Activated CD4-positive, alpha-beta memory T cell treated with anti-CD3 and anti-CD28 coated beads, Interleukin-2, amount 10 ng/mL, durations not matched to agents 7 days and 5 days (primary cell): ENCODE results near the gene PPM1F. TPM values are rescaled to one million over a fixed set of nuclear protein-coding genes. Genes with fewer than 3 reads are reported as not detected.
A peak's percentile ranks its signal among the peaks of the same experiment; 100 is the strongest.

Experiments used
- CTCF ChIA-PET: fragments of 350-600 bp; sonication (Branson Sonifier 250); formaldehyde crosslinking; loops from one replicate; lab custom pipeline; 2021; ENCODE audit warnings: antibody characterized with exemption, inconsistent platforms; lab: Charles Lee
- POLR2A ChIA-PET: fragments of 350-600 bp; sonication (Branson Sonifier 250); formaldehyde crosslinking; loops from one replicate; lab custom pipeline; 2021; ENCODE audit warnings: antibody characterized with exemption; lab: Charles Lee
- DNase-seq: peaks from one replicate; pipeline ENCODE4 v3.0.0-alpha.2; 2020
- H3K27ac Mint-ChIP-seq: one replicate; pipeline ENCODE4 v1.8.0; 2021; ENCODE audit warnings: mild to moderate bottlenecking, mixed read lengths
- H3K27me3 Mint-ChIP-seq: one replicate; pipeline ENCODE4 v1.8.0; 2021; ENCODE audit warnings: mixed read lengths
- H3K36me3 Mint-ChIP-seq: one replicate; pipeline ENCODE4 v1.8.0; 2021; ENCODE audit warnings: low read depth, mixed read lengths
- H3K4me1 Mint-ChIP-seq: one replicate; pipeline ENCODE4 v1.8.0; 2021; ENCODE audit warnings: mixed read lengths
- H3K4me3 Mint-ChIP-seq: one replicate; pipeline ENCODE4 v1.8.0; 2021; ENCODE audit warnings: mild to moderate bottlenecking, mixed read lengths
- H3K9me3 Mint-ChIP-seq: one replicate; pipeline ENCODE4 v1.8.0; 2021; ENCODE audit warnings: mixed read lengths
- total RNA-seq, 2 experiments: library from RNA; stranded (reverse); gene quantifications; one replicate each; pipeline ENCODE4 v1.2.3, GENCODE V29; 2021

Gene PPM1F
- total RNA-seq, 2 experiments from 2014 or later, result 11.9 to 12.5 TPM

DNA sequence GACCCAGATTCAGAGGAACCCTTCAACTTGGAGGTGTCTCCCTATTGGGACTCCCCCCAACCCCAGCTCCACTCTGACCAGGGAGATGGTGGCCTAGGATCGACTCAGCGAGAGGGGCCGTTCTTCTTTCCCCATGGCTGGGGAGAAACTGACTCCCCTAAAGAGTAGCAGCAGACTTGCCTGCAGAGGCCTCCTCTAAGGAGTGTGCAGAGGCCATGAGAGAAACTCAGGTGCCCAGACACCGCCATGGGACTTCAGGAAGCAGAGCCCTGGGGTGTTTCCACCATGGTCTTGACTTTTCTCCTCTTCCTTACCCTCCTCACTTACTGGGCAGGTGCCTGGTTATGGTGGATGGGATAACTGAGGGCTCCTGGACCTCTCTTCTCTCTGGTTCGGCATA is 32.6 kb upstream of the PPM1F start:
- no peak overlapping the region for H3K27ac Mint-ChIP-seq
- DNase-seq, result no peak
- peaks cover 21% of the 10 kb centered on the region for H3K4me1 Mint-ChIP-seq
- CTCF ChIA-PET, result no interaction called here
- no peaks in the 10 kb centered on the region for H3K9me3 Mint-ChIP-seq
- no peak overlapping the region for H3K4me3 Mint-ChIP-seq
- H3K36me3 Mint-ChIP-seq, result no peaks in the 10 kb centered on the region
- H3K27me3 Mint-ChIP-seq, result peaks cover 4% of the 10 kb centered on the region
- POLR2A ChIA-PET, result no interaction called here

DNA sequence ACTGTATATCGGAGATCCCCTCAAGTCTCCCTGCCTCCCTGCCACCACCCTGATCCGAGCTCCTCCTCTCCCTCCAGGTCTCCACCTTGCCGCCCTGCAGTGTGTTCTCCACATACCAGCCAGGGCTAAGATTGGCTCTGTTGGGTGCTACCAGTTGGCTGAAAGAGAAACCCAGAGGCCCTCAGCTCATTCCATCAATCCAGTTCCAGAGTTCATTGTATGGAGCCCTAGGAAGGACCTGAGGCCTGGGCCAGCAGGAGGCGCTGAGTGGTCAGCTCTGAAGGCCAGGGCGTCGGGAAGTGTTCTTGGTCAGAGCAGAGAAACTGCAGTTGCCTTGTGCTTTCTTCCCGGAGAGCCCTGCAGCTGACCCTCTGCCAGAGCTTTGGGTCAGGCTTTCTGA is 32.1 kb upstream of the PPM1F start:
- H3K27me3 Mint-ChIP-seq, result peaks cover 4% of the 10 kb centered on the region
- peaks cover 24% of the 10 kb centered on the region for H3K4me1 Mint-ChIP-seq
- H3K4me3 Mint-ChIP-seq, result no peak overlapping the region
- no peaks in the 10 kb centered on the region for H3K36me3 Mint-ChIP-seq
- no peaks in the 10 kb centered on the region for H3K9me3 Mint-ChIP-seq
- DNase-seq, result no peak
- CTCF ChIA-PET, result no interaction called here
- no peak overlapping the region for H3K27ac Mint-ChIP-seq
- POLR2A ChIA-PET, result no interaction called here

DNA sequence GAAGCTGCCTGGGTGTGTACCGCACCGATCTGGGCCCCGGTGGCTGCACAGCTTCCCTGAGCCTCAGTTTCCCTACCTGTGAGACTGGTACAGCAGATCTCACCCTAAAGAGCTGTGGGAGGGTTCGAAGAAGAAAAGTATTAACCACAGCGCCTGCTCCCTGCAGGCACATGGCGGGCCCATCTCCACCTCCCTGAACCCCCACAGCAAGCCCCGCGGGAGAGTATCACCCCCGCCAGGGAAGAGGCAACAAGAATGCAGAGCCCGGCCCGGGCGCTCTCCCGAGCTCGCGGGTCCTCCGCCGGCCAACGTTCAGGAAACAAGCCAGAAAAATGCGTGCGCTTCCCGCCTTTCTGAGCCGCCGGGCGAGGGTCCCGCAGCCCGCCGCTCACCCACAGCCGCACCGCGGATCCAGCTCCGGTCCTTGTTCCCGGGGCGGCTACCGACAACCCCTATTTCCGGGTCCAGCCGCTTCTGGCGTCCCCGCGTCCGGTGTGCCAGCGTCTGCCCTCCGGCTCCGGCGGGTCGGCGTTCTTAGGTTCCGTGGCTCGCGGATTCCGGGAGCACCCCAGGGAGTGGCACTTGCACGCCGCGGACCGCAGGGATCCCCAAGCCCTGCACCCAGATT is 29.8 kb upstream of the PPM1F start, which contains the start of gene TOP3B:
Gene TOP3B (minus strand): TSS at position 450 of the 628 bp plus-strand sequence. CDS start 7,078 bp downstream, outside the sequence.
- Mint-ChIP-seq H3K27ac (peak within 1 kb of the TSS; percentile 72), H3K36me3 (peaks cover 8% of the 10 kb centered on the region), H3K9me3 (no peaks in the 10 kb centered on the region), H3K4me1 (peaks cover 29% of the 10 kb centered on the region), H3K27me3 (no peaks in the 10 kb centered on the region), H3K4me3 (peak within 1 kb of the TSS; percentile 87)
- ChIA-PET CTCF (interaction anchor here (0.9 to 3.2 kb wide), 5 partner anchors 11 to 53 kb away, joined by 3 to 38 read pairs (median 4); partner anchors contain the start of gene PPM1F), POLR2A (interaction anchor here (1.2 to 2.3 kb wide), 5 partner anchors 10 to 316 kb away, joined by 3 to 14 read pairs (median 4); partner anchors contain the start of gene PPIL2)
- peak; percentile 85 for DNase-seq

DNA sequence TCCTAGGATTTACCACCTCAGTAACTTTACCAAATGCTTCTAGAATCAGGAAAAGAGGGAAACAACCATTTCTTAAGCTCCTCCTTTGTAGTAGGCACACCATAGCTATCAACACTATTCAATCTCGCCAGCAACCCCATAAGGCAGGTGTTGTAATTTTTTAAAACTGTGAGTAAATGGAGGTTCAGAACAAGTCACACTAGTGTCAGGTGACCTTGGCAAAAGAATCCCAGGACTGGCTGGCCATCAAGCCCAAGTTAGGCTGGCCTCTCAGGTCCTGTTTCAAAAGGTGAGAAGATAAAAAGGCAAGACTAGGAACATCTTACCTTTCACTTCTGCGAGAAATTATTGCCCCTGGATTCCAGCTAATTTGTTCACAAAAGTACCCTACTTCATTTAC is 29.2 kb upstream of the PPM1F start:
- Mint-ChIP-seq H3K4me1 (peaks cover 29% of the 10 kb centered on the region), H3K36me3 (peaks cover 8% of the 10 kb centered on the region), H3K27ac (peak overlapping the region; percentile 72), H3K27me3 (no peaks in the 10 kb centered on the region), H3K4me3 (peak overlapping the region; percentile 87), H3K9me3 (no peaks in the 10 kb centered on the region)
- DNase-seq, result no peak
- POLR2A ChIA-PET, result interaction anchor here (1.2 to 2.3 kb wide), 5 partner anchors 9 to 316 kb away, joined by 3 to 14 read pairs (median 4); partner anchors contain the start of gene PPIL2
- CTCF ChIA-PET, result interaction anchor here (0.9 to 3.2 kb wide), 5 partner anchors 10 to 52 kb away, joined by 3 to 38 read pairs (median 4); partner anchors contain the start of gene PPM1F

DNA sequence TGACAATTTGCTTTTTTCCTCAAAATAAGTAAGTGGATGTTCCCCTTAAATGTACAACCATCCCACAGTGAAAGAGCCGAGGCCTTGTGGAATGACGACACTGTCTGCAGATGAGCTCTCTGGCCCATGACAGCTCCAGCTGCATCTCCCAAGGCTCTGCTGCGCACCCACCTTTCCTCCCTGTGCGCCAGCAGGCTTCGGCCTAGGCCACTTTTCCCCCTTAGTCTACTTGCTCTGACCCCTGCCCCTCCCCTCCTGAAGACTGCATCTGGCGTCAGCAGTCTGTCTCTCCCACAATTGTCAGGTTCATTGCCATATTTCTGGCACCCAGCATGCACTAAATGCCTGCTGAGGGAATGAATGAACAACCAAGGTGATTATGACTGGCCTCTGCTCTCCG is 27.9 kb upstream of the PPM1F start:
- Mint-ChIP-seq H3K4me1 (peaks cover 29% of the 10 kb centered on the region), H3K9me3 (no peaks in the 10 kb centered on the region), H3K36me3 (peaks cover 11% of the 10 kb centered on the region), H3K4me3 (no peak overlapping the region), H3K27ac (no peak overlapping the region), H3K27me3 (no peaks in the 10 kb centered on the region)
- ChIA-PET POLR2A (interaction anchor here (2.1 to 2.3 kb wide), 2 partner anchors 8 to 15 kb away, joined by 6 to 14 read pairs; no protein-coding TSS in a partner anchor), CTCF (interaction anchor here (0.7 to 3.2 kb wide), 2 partner anchors 9 to 351 kb away, joined by 3 to 38 read pairs; no protein-coding TSS in a partner anchor)
- DNase-seq, result no peak

DNA sequence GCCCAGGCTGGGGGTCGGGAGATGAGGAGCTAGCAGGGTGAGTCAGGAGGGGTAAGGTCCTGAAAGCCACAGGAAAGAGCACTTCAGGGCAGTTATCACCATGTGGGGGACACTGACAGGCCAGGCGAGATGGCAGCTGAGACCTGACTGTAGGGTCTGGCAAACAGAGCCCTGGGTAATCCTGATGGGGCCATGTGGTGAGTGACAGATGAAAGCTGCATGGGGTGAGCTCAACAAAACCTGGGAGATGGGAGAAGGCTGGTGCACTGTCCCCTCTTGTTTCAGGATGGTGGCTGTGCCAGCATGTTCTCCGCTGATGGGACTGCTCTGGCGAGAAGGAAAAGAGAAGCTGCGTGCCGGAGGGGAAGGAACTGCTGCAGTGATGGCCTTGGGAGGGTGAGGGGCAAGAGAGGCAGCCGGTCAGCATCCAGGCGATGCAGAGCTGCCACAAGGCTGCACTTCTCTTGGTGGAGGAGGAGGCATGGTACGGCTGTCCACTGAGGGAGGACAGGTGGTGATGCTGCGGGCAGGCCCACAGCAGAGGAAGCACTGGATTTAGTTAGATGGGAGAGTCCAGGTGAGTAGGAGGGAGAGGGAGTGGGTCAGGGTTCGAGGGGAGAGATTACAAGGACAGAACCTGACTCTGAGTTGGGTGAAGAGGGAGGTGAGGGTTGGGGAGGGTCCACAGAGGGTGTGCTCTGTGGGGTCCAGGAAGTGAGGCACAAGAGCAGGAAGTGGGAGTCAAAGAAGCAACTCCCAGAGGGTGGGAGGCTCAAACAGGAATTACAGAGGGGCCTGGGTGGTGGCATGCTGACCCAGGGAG is 26.1 kb upstream of the PPM1F start:
- Mint-ChIP-seq H3K27me3 (no peaks in the 10 kb centered on the region), H3K36me3 (peaks cover 24% of the 10 kb centered on the region), H3K27ac (no peak overlapping the region), H3K4me1 (peaks cover 29% of the 10 kb centered on the region), H3K4me3 (no peak overlapping the region), H3K9me3 (no peaks in the 10 kb centered on the region)
- CTCF ChIA-PET, result no interaction called here
- POLR2A ChIA-PET, result no interaction called here
- no peak for DNase-seq

DNA sequence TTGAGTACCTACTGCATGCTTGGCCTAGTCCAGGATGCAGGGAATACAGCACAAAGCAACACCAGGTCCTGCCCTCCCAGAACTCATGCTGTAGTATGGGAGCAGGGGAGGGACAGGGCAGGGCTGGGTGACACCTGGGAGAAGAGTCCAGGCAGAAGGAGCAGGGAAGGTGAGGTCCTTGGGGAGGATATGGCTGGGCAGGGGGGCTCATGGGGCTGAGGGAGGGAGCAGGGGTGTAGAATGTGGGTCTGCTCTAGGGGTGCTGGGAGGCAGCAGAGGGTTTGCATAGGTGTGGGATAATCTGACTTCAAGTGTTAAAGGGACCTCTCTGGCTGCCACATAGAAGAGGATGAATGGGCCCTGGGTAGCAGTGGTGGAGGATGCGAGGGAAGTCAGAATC is 25.2 kb upstream of the PPM1F start:
- Mint-ChIP-seq H3K36me3 (peaks cover 29% of the 10 kb centered on the region), H3K4me1 (peaks cover 29% of the 10 kb centered on the region), H3K27me3 (no peaks in the 10 kb centered on the region), H3K9me3 (no peaks in the 10 kb centered on the region), H3K4me3 (no peak overlapping the region), H3K27ac (no peak overlapping the region)
- DNase-seq, result no peak
- CTCF ChIA-PET, result interaction anchor here (0.7 kb wide), 2 partner anchors 217 to 1348 kb away, joined by 3 to 4 read pairs; no protein-coding TSS in a partner anchor
- POLR2A ChIA-PET, result no interaction called here

DNA sequence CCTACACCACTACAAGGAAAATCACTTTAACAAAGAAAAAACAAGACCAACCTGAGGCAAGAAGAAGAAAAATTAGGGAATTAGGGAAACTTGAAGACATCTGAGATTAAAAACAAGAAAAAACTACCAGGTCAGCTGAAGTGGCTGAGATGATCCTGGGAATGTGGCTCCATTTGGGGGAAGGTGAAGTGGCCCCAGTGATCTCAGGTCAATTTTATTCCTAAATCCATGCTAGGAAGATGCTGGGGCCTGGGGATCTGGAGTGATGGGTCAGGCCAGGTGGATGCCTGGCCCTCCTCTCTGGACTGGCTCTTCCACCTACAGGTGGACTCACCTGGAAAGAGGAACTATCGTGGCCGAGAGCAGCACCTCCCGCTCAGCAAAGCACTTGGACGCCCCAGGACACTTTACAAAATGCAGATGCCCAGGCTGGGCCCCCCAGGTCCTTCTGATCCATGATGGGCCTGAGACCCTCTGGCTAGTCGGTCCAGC is 23.3 kb upstream of the PPM1F start:
- Mint-ChIP-seq H3K36me3 (peaks cover 40% of the 10 kb centered on the region), H3K27ac (no peak overlapping the region), H3K4me3 (no peak overlapping the region), H3K4me1 (peaks cover 12% of the 10 kb centered on the region), H3K9me3 (no peaks in the 10 kb centered on the region), H3K27me3 (no peaks in the 10 kb centered on the region)
- DNase-seq, result no peak
- CTCF ChIA-PET, result no interaction called here
- POLR2A ChIA-PET, result no interaction called here

DNA sequence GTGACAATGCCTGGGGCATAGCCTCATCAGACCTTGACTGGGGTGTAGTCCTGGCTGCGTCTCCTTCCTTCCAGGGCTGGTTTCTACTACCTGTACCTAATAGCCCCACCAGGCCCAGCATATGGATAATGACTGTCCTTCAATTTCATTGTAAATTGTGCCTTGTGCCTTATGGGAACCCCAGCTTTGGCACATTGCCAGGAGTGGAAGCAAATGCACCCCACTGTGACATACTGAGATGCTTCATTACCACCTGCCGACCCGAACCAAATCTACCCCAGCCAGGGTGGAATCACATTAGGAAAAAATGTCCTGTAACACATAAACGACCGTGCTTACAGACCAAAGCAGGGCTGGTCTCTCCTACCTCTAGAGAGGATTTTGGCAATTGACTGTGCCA is 22.6 kb upstream of the PPM1F start:
- ChIA-PET POLR2A (no interaction called here), CTCF (no interaction called here)
- Mint-ChIP-seq H3K4me3 (no peak overlapping the region), H3K27me3 (no peaks in the 10 kb centered on the region), H3K27ac (no peak overlapping the region), H3K36me3 (peaks cover 44% of the 10 kb centered on the region), H3K4me1 (peaks cover 7% of the 10 kb centered on the region), H3K9me3 (no peaks in the 10 kb centered on the region)
- DNase-seq, result no peak

DNA sequence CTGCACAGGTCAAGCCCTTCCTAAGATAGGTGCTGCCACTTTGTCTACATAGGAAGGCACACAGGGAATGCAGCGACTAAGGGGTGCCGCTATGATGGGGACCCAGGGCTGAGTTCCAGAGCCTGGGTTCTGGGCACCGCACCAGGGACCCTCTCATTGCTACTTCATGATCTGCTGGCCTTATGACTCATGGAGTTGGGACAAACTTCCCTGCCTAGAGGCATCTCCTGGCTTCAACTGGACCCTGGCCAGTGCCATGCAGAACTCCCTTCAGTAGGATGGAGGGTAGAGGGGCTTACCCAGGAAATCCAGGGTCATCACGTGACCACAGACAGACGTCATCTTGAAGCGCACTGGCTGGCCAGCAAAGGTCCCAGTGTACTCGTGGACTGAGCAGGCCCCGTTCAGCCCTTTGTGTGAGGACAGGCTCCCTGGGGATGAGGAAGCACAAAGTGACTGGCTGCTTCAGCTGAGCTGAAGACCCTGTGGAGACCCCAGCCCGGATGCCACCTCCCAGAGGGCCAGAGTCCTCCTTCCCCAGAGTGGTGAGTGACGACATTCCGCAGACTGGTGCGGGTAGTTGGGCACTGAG is 21.5 kb upstream of the PPM1F start:
- Mint-ChIP-seq H3K4me1 (peaks cover 4% of the 10 kb centered on the region), H3K9me3 (no peaks in the 10 kb centered on the region), H3K27ac (no peak overlapping the region), H3K27me3 (no peaks in the 10 kb centered on the region), H3K4me3 (no peak overlapping the region), H3K36me3 (peaks cover 47% of the 10 kb centered on the region)
- DNase-seq, result no peak
- CTCF ChIA-PET, result no interaction called here
- POLR2A ChIA-PET, result no interaction called here

DNA sequence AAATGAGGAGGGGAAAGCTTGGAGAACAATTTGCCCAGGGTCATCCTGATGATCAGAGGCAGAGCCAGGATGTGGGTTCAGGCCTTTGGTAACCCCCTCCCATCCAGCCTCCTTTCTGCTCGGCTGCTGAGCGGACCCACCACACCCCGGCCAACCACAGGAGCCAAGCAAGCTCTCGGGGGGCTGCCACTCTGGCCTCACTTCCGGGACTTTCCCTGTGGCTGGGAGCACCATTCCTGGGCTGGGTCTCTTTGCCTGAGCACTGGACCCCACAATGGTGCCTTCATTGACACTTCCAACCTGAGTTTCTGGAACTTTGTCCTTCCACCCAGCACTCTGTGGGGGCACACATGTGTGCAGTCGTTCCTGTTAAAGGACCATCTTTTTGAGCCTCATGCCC is 20.2 kb upstream of the PPM1F start:
- Mint-ChIP-seq H3K36me3 (peaks cover 49% of the 10 kb centered on the region), H3K4me3 (no peak overlapping the region), H3K4me1 (no peaks in the 10 kb centered on the region), H3K27ac (no peak overlapping the region), H3K27me3 (no peaks in the 10 kb centered on the region), H3K9me3 (no peaks in the 10 kb centered on the region)
- POLR2A ChIA-PET, result interaction anchor here (0.9 to 2.3 kb wide), 3 partner anchors 9 to 237 kb away, joined by 3 to 14 read pairs (median 4); partner anchors contain the start of genes PPM1F and TOP3B
- no peak for DNase-seq
- CTCF ChIA-PET, result interaction anchor here (0.9 to 2.7 kb wide), 13 partner anchors 9 to 368 kb away, joined by 3 to 38 read pairs (median 3); partner anchors contain the start of genes PPM1F and TOP3B

DNA sequence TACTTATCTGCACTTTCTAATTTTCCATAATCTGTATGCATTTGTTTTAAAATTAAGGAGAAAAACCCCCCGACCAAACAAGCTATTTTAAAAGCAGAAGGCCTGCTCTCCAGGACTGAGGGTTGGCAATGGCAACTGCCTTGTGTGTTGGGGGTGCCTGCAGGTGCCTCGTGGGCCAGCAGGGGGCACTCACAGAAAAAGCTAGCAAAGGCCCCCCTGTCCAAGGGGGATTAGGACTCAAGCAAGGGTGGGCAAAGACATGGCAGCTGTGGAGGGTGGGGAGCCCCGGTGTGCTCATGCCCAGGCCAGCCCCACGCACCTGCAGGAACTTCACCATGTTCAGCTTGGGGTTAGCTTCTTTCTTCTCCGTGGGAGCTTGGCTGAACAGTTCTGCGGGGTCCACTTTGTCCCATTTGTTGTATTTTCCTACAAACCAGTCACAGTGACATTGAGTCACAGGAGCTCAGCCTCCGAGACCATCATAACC is 19.7 kb upstream of the PPM1F start:
- Mint-ChIP-seq H3K4me3 (no peak overlapping the region), H3K27me3 (no peaks in the 10 kb centered on the region), H3K4me1 (no peaks in the 10 kb centered on the region), H3K36me3 (peaks cover 53% of the 10 kb centered on the region), H3K27ac (no peak overlapping the region), H3K9me3 (no peaks in the 10 kb centered on the region)
- CTCF ChIA-PET, result interaction anchor here (0.9 to 2.7 kb wide), 14 partner anchors 8 to 368 kb away, joined by 3 to 38 read pairs (median 4); partner anchors contain the start of genes PPM1F and TOP3B
- POLR2A ChIA-PET, result interaction anchor here (0.7 to 2.3 kb wide), 4 partner anchors 9 to 236 kb away, joined by 3 to 14 read pairs (median 4); partner anchors contain the start of genes PPM1F and TOP3B
- DNase-seq, result peak; percentile 54
